Tibial nerve (tissue), 4 donors: ENCODE measurements around the gene KPTN. TPM values are rescaled to one million over a fixed set of nuclear protein-coding genes. Genes with fewer than 3 reads are reported as not detected.

Experiments used
- DNase-seq, 2 donors: peaks; one replicate each; pipeline ENCODE4 v3.0.0-alpha.2; 2019; ENCODE audit warnings: low spot score in 2 of 2
- H3K27ac ChIP-seq, 4 donors: fragments of 200-600 bp; sonication (generic) in 3 of 4; one replicate each; pipeline ENCODE4 v1.5.1; 2017 to 2019; ENCODE audit warnings: mild to moderate bottlenecking in 1 of 4
- H3K27me3 ChIP-seq, 2 donors: fragments of 200-600 bp; sonication (generic) in 1 of 2; one replicate each; pipeline versions ENCODE4 v1.5.1 to v1.6.0; 2017 to 2019
- H3K36me3 ChIP-seq, 3 donors: fragments of 200-600 bp; sonication (generic); one replicate each; pipeline ENCODE4 v1.5.1; 2018 to 2019
- H3K4me1 ChIP-seq, 4 donors: fragments of 200-600 bp; sonication (generic) in 3 of 4; one replicate each; pipeline ENCODE4 v1.5.1; 2017 to 2019
- H3K4me3 ChIP-seq, 4 donors: fragments of 200-600 bp; sonication (generic) in 3 of 4; one replicate each; pipeline ENCODE4 v1.5.1; 2017 to 2019; ENCODE audit warnings: mild to moderate bottlenecking in 1 of 4, moderate library complexity in 1 of 4
- H3K9me3 ChIP-seq, 4 donors: fragments of 200-600 bp; sonication (generic) in 3 of 4; one replicate each; pipeline ENCODE4 v1.5.1; 2017 to 2019
- CTCF ChIP-seq, 5 experiments: fragments of 200-600 bp in 3 of 5; fragments of 450-650 bp in 2 of 5; sonication (generic) in 3 of 5; IDR thresholded peaks; one replicate each; pipeline ENCODE4 v1.5.1; 2016 to 2019; ENCODE audit warnings: antibody characterized with exemption in 5 of 5, mild to moderate bottlenecking in 3 of 5, moderate library complexity in 2 of 5
- EP300 ChIP-seq, 2 donors: sonication (generic); formaldehyde crosslinking; IDR thresholded peaks; one replicate each; pipeline ENCODE4 v1.6.1; 2017; ENCODE audit warnings: antibody characterized with exemption in 2 of 2, mild to moderate bottlenecking in 1 of 2
- POLR2A ChIP-seq, 2 donors: fragments of 450-650 bp; IDR thresholded peaks; one replicate each; pipeline ENCODE4 v1.6.1; 2017; ENCODE audit warnings: antibody characterized with exemption in 2 of 2, mild to moderate bottlenecking in 2 of 2, moderate library complexity in 2 of 2
- WGBS, 2 donors: methylation state at CpG; one replicate each; pipeline ENCODE4 v1.1.5; 2018; 5-methylcytosine and 5-hydroxymethylcytosine counted together
- total RNA-seq, 4 donors: library from RNA; depleted of rRNA; stranded (reverse); fragments of >200 nt; gene quantifications; one replicate each; pipeline ENCODE4 v1.1.0, GENCODE V29; 2016

Gene KPTN
- total RNA-seq, 4 donors from 2014 or later: 3.1 to 10.8 (median 8.2) TPM

- 67 to 100% methylated on average over 2 to 8 of the region's 8 CpGs for whole genome bisulfite sequencing, 2 donors
- H3K27me3 ChIP-seq: no peaks in the 10 kb centered on the region
- no peak for DNase-seq
- no peak overlapping the region for H3K4me3 ChIP-seq
- TF ChIP-seq CTCF (IDR thresholded peaks at IDR 0.05): no peak
- TF ChIP-seq POLR2A (IDR thresholded peaks at IDR 0.05): no peak
- no peak for TF ChIP-seq EP300 (IDR thresholded peaks at IDR 0.05)
- H3K27ac ChIP-seq: peak overlapping the region in 1 of 4 donors; percentile 31
- H3K9me3 ChIP-seq: no peaks in the 10 kb centered on the region
- H3K36me3 ChIP-seq: peaks cover 0 to 38% (median 2%) of the 10 kb centered on the region in 3 donors
- H3K4me1 ChIP-seq: peaks cover 0 to 58% (median 37%) of the 10 kb centered on the region in 4 donors
These were observed 22.4 kb upstream of the KPTN start for GRCh38 chr19:47506459-47506858.

GRCh38 chr19:47505506-47505905 lies 21.5 kb upstream of the KPTN start:
- no peak overlapping the region for H3K27ac ChIP-seq
- DNase-seq: no peak
- WGBS, 2 donors: 92 to 97% methylated on average over 6 of the region's 6 CpGs
- H3K27me3 ChIP-seq: no peaks in the 10 kb centered on the region
- peaks cover 0 to 57% (median 28%) of the 10 kb centered on the region in 4 donors for H3K4me1 ChIP-seq
- peaks cover 1 to 47% (median 2%) of the 10 kb centered on the region in 3 donors for H3K36me3 ChIP-seq
- H3K4me3 ChIP-seq: no peak overlapping the region
- no peaks in the 10 kb centered on the region for H3K9me3 ChIP-seq
- TF ChIP-seq EP300 (IDR thresholded peaks at IDR 0.05) (no peak), POLR2A (IDR thresholded peaks at IDR 0.05) (no peak), CTCF (IDR thresholded peaks at IDR 0.05) (no peak)

- Histone ChIP-seq H3K27me3 (no peaks in the 10 kb centered on the region), H3K4me3 (no peak overlapping the region), H3K9me3 (no peaks in the 10 kb centered on the region), H3K4me1 (peaks cover 0 to 40% (median 15%) of the 10 kb centered on the region in 4 donors), H3K36me3 (peaks cover 2 to 64% (median 5%) of the 10 kb centered on the region in 3 donors), H3K27ac (no peak overlapping the region)
- WGBS, 2 donors: 74 to 78% methylated on average over 5 of the region's 5 CpGs
- DNase-seq: no peak
- no peak for TF ChIP-seq POLR2A (IDR thresholded peaks at IDR 0.05)
- no peak for TF ChIP-seq EP300 (IDR thresholded peaks at IDR 0.05)
- no peak for TF ChIP-seq CTCF (IDR thresholded peaks at IDR 0.05)
These were observed 19.8 kb upstream of the KPTN start for GRCh38 chr19:47503826-47504150.

GRCh38 chr19:47503130-47503825 lies 19.3 kb upstream of the KPTN start:
- DNase-seq: no peak
- Histone ChIP-seq H3K27me3 (no peaks in the 10 kb centered on the region), H3K9me3 (no peaks in the 10 kb centered on the region), H3K36me3 (peaks cover 2 to 69% (median 5%) of the 10 kb centered on the region in 3 donors), H3K27ac (no peak overlapping the region), H3K4me3 (no peak overlapping the region), H3K4me1 (peaks cover 0 to 35% (median 11%) of the 10 kb centered on the region in 4 donors)
- WGBS, 2 donors: 85 to 89% methylated on average over 13 of the region's 13 CpGs
- no peak for TF ChIP-seq POLR2A (IDR thresholded peaks at IDR 0.05)
- no peak for TF ChIP-seq EP300 (IDR thresholded peaks at IDR 0.05)
- no peak for TF ChIP-seq CTCF (IDR thresholded peaks at IDR 0.05)
